Central memory CD8-positive, alpha-beta T cell (primary cell): ENCODE data around the gene RMDN2.
A peak's percentile ranks its signal among the peaks of the same experiment; 100 is the strongest.

ENCODE experiments used
- ATAC-seq: fragments of 150-1000 bp; cut with Tn5 transposase; replicated peaks from 2 replicates; pipeline ENCODE4 v1.10.0; 2022; ENCODE audit warnings: mild to moderate bottlenecking, moderate FRiP score, moderate number of reproducible peaks; ENCODE audit not compliant: poor library complexity, severe bottlenecking; ENCODE audit errors: extremely low read depth
- DNase-seq, 2 donors: peaks; one replicate each; pipeline ENCODE4 v3.0.0; 2021; ENCODE audit warnings: low spot score in 2 of 2
- H3K27ac Mint-ChIP-seq: one replicate; pipeline ENCODE4 v1.8.0; 2022; ENCODE audit warnings: low read depth, mild to moderate bottlenecking, moderate library complexity, mixed read lengths
- H3K27me3 Mint-ChIP-seq: one replicate; pipeline ENCODE4 v1.8.0; 2022; ENCODE audit warnings: mixed read lengths
- H3K36me3 Mint-ChIP-seq: one replicate; pipeline ENCODE4 v1.8.0; 2022; ENCODE audit warnings: mild to moderate bottlenecking, moderate library complexity, mixed read lengths; ENCODE audit not compliant: insufficient read depth
- H3K4me1 Mint-ChIP-seq: one replicate; pipeline ENCODE4 v1.8.0; 2022; ENCODE audit warnings: mixed read lengths
- H3K4me3 Mint-ChIP-seq: one replicate; pipeline ENCODE4 v1.8.0; 2022; ENCODE audit warnings: mild to moderate bottlenecking, moderate library complexity, mixed read lengths
- H3K9me3 Mint-ChIP-seq: one replicate; pipeline ENCODE4 v1.8.0; 2022; ENCODE audit warnings: mixed read lengths

RMDN2 gene

GRCh38 chr2:37890893-37891495 is 34.1 kb upstream of the RMDN2 start:
- Mint-ChIP-seq H3K27me3 (peaks cover 16% of the 10 kb centered on the region), H3K4me1 (peaks cover 32% of the 10 kb centered on the region), H3K9me3 (no peaks in the 10 kb centered on the region), H3K4me3 (no peak overlapping the region), H3K36me3 (peaks cover 4% of the 10 kb centered on the region), H3K27ac (no peak overlapping the region)
- ATAC-seq (no peak), DNase-seq (peak; percentile 26 to 54)

- H3K27me3 Mint-ChIP-seq = peaks cover 10% of the 10 kb centered on the region
- peaks cover 32% of the 10 kb centered on the region for H3K4me1 Mint-ChIP-seq
- peak overlapping the region; percentile 10 for H3K27ac Mint-ChIP-seq
- H3K9me3 Mint-ChIP-seq = no peaks in the 10 kb centered on the region
- H3K36me3 Mint-ChIP-seq = peaks cover 4% of the 10 kb centered on the region
- ATAC-seq = no peak
- peak overlapping the region; percentile 23 for H3K4me3 Mint-ChIP-seq
- DNase-seq = no peak
Observed at GRCh38 chr2:37891846-37892435, 33.1 kb upstream of the RMDN2 start.

GRCh38 chr2:37892436-37893114 is 32.5 kb upstream of the RMDN2 start:
- peak overlapping the region; percentile 17 for H3K27ac Mint-ChIP-seq
- DNase-seq = no peak

GRCh38 chr2:37893327-37893726 is 31.8 kb upstream of the RMDN2 start:
- DNase-seq (no peak), ATAC-seq (no peak)
- H3K4me1 Mint-ChIP-seq = peaks cover 32% of the 10 kb centered on the region
- H3K36me3 Mint-ChIP-seq = peaks cover 2% of the 10 kb centered on the region
- peak overlapping the region; percentile 17 for H3K27ac Mint-ChIP-seq
- H3K4me3 Mint-ChIP-seq = no peak overlapping the region
- no peaks in the 10 kb centered on the region for H3K9me3 Mint-ChIP-seq
- H3K27me3 Mint-ChIP-seq = peaks cover 2% of the 10 kb centered on the region

More at GRCh38 chr2:37892436-37893114, 32.5 kb upstream of the RMDN2 start:
- peaks cover 32% of the 10 kb centered on the region for H3K4me1 Mint-ChIP-seq
- ATAC-seq = peak; percentile 55
- H3K27me3 Mint-ChIP-seq = peaks cover 10% of the 10 kb centered on the region
- peaks cover 4% of the 10 kb centered on the region for H3K36me3 Mint-ChIP-seq
- no peaks in the 10 kb centered on the region for H3K9me3 Mint-ChIP-seq
- peak overlapping the region; percentile 23 for H3K4me3 Mint-ChIP-seq

- ATAC-seq (no peak), DNase-seq (no peak)
- H3K27me3 Mint-ChIP-seq = no peaks in the 10 kb centered on the region
- no peak overlapping the region for H3K4me3 Mint-ChIP-seq
- H3K4me1 Mint-ChIP-seq = peaks cover 32% of the 10 kb centered on the region
- peaks cover 2% of the 10 kb centered on the region for H3K36me3 Mint-ChIP-seq
- H3K27ac Mint-ChIP-seq = peak overlapping the region; percentile 17
- H3K9me3 Mint-ChIP-seq = no peaks in the 10 kb centered on the region
Observed at GRCh38 chr2:37894047-37894446, 31.0 kb upstream of the RMDN2 start.

- DNase-seq = no peak
- H3K4me1 Mint-ChIP-seq = peaks cover 32% of the 10 kb centered on the region
Observed at GRCh38 chr2:37894601-37895000, 30.5 kb upstream of the RMDN2 start.

GRCh38 chr2:37895140-37895539 is 29.9 kb upstream of the RMDN2 start:
- Mint-ChIP-seq H3K27me3 (no peaks in the 10 kb centered on the region), H3K36me3 (peaks cover 2% of the 10 kb centered on the region), H3K4me1 (peaks cover 32% of the 10 kb centered on the region), H3K4me3 (no peak overlapping the region), H3K9me3 (no peaks in the 10 kb centered on the region), H3K27ac (no peak overlapping the region)
- DNase-seq (no peak), ATAC-seq (no peak)

More at GRCh38 chr2:37894601-37895000, 30.5 kb upstream of the RMDN2 start:
- Mint-ChIP-seq H3K4me3 (no peak overlapping the region), H3K9me3 (no peaks in the 10 kb centered on the region), H3K27ac (no peak overlapping the region), H3K27me3 (no peaks in the 10 kb centered on the region), H3K36me3 (peaks cover 2% of the 10 kb centered on the region)
- ATAC-seq = no peak

- H3K36me3 Mint-ChIP-seq = peaks cover 2% of the 10 kb centered on the region
- no peak overlapping the region for H3K27ac Mint-ChIP-seq
- no peaks in the 10 kb centered on the region for H3K27me3 Mint-ChIP-seq
- H3K9me3 Mint-ChIP-seq = no peaks in the 10 kb centered on the region
- H3K4me3 Mint-ChIP-seq = no peak overlapping the region
- DNase-seq = no peak
- peaks cover 25% of the 10 kb centered on the region for H3K4me1 Mint-ChIP-seq
- ATAC-seq = no peak
Observed at GRCh38 chr2:37896319-37896718, 28.8 kb upstream of the RMDN2 start.

GRCh38 chr2:37897511-37897910 is 27.6 kb upstream of the RMDN2 start:
- peaks cover 14% of the 10 kb centered on the region for H3K4me1 Mint-ChIP-seq
- H3K9me3 Mint-ChIP-seq = no peaks in the 10 kb centered on the region
- no peak overlapping the region for H3K4me3 Mint-ChIP-seq
- peaks cover 2% of the 10 kb centered on the region for H3K36me3 Mint-ChIP-seq
- no peaks in the 10 kb centered on the region for H3K27me3 Mint-ChIP-seq
- DNase-seq (no peak), ATAC-seq (no peak)
- H3K27ac Mint-ChIP-seq = no peak overlapping the region

GRCh38 chr2:37898448-37898847 is 26.6 kb upstream of the RMDN2 start:
- Mint-ChIP-seq H3K27me3 (no peaks in the 10 kb centered on the region), H3K4me3 (no peak overlapping the region), H3K36me3 (peaks cover 2% of the 10 kb centered on the region), H3K27ac (no peak overlapping the region), H3K9me3 (no peaks in the 10 kb centered on the region), H3K4me1 (peaks cover 5% of the 10 kb centered on the region)
- DNase-seq (no peak), ATAC-seq (no peak)

GRCh38 chr2:37902991-37903390 is 22.1 kb upstream of the RMDN2 start:
- H3K27me3 Mint-ChIP-seq = peaks cover 28% of the 10 kb centered on the region
- no peaks in the 10 kb centered on the region for H3K4me1 Mint-ChIP-seq
- H3K9me3 Mint-ChIP-seq = no peaks in the 10 kb centered on the region
- no peak for ATAC-seq
- no peak overlapping the region for H3K27ac Mint-ChIP-seq
- H3K4me3 Mint-ChIP-seq = no peak overlapping the region
- no peak for DNase-seq
- H3K36me3 Mint-ChIP-seq = no peaks in the 10 kb centered on the region

- H3K4me1 Mint-ChIP-seq = no peaks in the 10 kb centered on the region
- no peak overlapping the region for H3K4me3 Mint-ChIP-seq
- ATAC-seq (no peak), DNase-seq (no peak)
- H3K36me3 Mint-ChIP-seq = no peaks in the 10 kb centered on the region
- H3K9me3 Mint-ChIP-seq = no peaks in the 10 kb centered on the region
- H3K27me3 Mint-ChIP-seq = peaks cover 28% of the 10 kb centered on the region
- no peak overlapping the region for H3K27ac Mint-ChIP-seq
Observed at GRCh38 chr2:37904425-37904824, 20.7 kb upstream of the RMDN2 start.

- H3K4me3 Mint-ChIP-seq = no peak overlapping the region
- ATAC-seq (no peak), DNase-seq (no peak)
- H3K27me3 Mint-ChIP-seq = peaks cover 28% of the 10 kb centered on the region
- H3K4me1 Mint-ChIP-seq = no peaks in the 10 kb centered on the region
- no peaks in the 10 kb centered on the region for H3K36me3 Mint-ChIP-seq
- no peak overlapping the region for H3K27ac Mint-ChIP-seq
- no peaks in the 10 kb centered on the region for H3K9me3 Mint-ChIP-seq
Observed at GRCh38 chr2:37904993-37905392, 20.1 kb upstream of the RMDN2 start.
